SK-N-MC (cell line): ENCODE data around the gene GTF3C1.

Source experiments
- EZH2 ChIP-seq: fragments of 200-600 bp; sonication (generic); IDR thresholded peaks from one replicate; pipeline ENCODE4 v1.6.1; 2017; ENCODE audit warnings: antibody characterized with exemption
- FOXP2 ChIP-seq: optimal IDR thresholded peaks from 2 replicates; pipeline ENCODE3; 2011; ENCODE audit warnings: mild to moderate bottlenecking, moderate library complexity; ENCODE audit not compliant: insufficient read depth; ENCODE audit errors: extremely low read length, control extremely low read depth
- POLR2AphosphoS5 ChIP-seq: IDR thresholded peaks from 2 replicates; pipeline ENCODE4 v1.6.1; 2012; ENCODE audit warnings: mild to moderate bottlenecking, low read depth, low read length, borderline replicate concordance

DNA sequence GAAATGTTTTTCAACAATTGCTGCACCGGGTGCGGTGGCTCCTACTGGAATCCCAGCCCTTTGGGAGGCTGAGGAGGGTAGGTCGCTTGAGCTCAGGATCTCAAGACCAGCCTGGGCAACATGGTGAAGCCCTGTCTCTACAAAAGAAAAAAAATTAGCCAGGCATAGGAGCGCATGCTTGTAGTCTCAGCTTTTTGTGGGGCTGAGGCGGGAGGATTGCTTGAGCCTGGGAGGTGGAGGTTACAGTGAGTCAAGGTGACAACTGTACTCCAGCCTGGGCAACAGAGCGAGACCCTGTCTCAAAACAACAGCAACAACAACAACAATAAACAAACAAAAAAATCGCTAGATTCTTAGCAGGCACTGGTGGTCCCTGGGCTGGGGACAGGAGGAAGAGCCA is 119.2 kb downstream of the GTF3C1 start:
- TF ChIP-seq EZH2: no peak
- TF ChIP-seq POLR2AphosphoS5: no peak
- no peak for TF ChIP-seq FOXP2
